Retina (tissue), 1 donor: ENCODE results near the gene CTBP2.

Experiments used
- DNase-seq: peaks from one replicate; pipeline ENCODE4 v3.0.0-alpha.2; 2016

CTBP2 gene

DNA sequence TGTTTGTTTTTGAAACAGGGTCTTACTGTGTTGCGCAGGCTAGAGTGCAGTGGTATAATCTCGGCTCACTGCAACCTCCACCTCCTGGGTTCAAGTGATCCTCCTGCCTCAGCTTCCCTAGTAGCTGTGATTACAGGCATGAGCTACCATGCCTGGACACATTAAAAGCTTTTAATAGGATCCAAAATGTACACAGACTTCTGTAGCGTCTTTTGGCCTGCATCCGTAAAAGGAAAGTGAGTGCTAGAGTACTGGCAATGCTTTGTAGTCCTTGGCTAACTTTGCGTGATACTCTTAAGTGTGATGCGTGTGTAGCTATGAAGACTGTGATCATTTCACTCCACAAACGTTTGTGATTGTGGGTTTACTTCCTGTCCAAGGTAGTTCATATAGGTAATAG, 205.1 kb downstream of the CTBP2 start:
- DNase-seq = no peak

DNA sequence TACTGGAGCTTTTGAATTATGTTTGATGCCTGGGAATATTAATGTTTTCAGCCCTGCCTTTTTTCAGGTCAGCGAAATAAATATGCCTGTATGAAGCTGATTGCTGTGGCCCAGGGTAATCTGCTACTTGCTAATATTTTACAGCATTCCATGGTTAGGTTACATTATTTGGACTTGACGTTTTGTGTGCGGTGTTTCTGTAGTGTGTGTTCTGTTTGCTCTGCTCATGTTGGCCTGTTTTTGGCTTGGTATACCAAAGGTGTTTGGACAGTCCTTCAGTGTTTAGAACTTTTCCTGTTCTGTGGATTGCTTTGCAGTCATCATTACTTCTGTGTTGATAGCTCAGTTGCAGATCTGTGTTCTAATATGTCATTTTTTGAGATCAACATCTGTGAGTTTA, 206.9 kb downstream of the CTBP2 start:
- DNase-seq = no peak

DNA sequence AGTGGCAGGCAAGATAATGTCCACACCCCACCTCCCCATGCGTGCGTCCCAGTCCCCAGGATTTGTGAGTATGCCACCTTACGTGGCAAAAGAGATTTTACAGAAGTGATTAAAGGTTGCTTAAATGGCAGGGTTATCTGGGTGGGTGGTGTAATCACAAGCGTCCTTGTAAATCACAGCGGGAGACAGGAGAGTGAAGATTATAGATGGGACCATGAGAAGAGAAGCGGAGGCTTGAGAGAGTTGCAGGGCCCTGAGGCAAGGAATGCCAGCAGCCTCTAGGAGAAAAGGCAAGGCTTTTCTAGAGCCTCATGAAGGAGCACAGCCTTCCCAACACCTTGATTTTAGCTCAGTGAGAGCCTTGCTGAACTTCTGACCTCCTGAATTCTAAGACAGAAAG, 208.2 kb downstream of the CTBP2 start:
- no peak for DNase-seq

DNA sequence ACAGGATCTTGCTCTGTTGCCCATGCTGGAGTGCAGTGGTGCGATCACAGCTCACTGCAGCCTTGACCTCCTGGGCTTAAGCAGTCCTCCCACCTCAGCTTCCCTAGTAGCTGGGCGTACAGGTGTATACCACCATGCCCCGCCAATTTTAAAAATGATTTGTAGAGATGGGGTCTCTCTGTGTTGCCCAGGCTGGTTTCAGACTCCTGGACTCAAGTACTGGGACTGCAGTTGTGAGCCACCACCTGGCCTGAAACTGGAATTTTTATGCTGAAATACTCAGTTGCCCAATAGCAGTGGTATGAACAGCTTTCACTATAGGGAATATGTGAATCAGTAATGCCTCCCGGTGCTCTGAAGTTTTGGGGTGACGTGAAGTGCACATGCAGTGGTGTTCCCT, 210.8 kb downstream of the CTBP2 start:
- no peak for DNase-seq

DNA sequence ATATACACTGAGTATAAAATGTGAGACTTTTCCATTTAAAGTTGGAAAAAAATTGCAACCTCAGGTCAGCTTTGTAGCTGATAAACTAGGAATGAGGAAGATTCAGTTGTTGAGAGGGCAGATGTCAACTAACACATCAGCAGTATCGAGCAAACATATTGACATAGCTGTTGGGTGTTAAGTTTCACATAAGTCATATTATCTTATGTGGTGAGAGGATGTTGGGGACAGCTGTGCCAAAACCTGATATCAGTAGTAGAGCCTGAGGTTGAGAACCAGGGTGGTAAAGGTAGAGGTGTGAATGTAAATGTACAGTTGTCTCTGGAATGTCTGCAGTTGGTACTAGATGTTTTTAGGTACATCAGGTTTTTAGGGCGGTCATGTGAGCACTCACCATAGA, 213.4 kb downstream of the CTBP2 start:
- no peak for DNase-seq

DNA sequence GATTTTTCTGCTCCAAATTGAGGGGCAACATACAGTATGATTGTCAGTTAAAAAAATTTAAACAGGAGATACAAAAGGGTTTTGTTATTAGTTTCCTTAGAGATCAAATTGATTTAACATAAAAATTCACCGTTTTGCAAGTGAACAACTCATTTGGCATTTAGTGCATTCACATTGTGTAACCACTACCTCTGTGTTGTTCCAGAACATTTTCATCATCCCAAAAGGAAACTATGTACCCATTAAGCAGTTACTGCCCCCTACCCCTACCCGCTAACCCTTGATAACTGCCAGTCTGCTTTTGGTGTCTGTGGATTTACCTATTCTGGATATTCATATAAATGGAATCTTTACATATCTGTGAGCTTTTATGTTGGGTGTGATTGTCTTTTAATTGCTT, 215.4 kb downstream of the CTBP2 start:
- no peak for DNase-seq

DNA sequence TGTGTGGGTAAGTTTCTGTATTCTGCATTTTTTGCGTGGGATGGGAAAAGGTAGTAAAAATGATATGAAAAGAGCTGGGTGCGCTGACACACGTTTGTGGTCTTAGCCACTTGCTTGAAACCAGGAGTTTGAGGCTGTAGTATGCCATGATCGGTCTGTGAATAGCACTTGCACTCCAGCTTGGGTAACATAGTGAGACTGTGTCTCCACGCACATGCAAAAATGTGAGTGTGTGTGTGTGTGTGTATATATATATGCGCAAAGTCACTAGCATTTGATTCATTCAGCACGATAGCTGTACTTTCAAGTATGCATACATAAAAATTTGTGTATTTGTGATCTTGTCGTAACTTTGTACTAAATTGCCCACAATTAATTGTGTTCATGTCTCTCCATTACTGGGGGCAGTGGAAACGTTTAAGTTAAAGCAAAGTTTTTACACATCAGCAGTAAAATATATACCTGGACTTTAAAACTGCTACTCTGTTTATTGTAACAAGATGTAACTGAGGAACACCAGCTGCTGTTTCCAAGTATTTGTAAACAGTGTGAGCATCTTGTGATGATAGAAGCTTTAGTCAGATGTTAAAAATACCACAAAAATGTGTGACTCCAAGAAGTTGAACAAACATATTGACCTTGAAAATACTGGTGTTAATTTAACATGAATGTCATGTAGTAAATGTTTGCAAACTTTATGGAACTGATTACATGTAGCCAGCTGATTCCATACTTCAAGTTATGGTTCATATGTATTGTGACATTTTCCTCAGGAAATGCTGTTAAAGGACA, 216.9 kb downstream of the CTBP2 start:
- no peak for DNase-seq

DNA sequence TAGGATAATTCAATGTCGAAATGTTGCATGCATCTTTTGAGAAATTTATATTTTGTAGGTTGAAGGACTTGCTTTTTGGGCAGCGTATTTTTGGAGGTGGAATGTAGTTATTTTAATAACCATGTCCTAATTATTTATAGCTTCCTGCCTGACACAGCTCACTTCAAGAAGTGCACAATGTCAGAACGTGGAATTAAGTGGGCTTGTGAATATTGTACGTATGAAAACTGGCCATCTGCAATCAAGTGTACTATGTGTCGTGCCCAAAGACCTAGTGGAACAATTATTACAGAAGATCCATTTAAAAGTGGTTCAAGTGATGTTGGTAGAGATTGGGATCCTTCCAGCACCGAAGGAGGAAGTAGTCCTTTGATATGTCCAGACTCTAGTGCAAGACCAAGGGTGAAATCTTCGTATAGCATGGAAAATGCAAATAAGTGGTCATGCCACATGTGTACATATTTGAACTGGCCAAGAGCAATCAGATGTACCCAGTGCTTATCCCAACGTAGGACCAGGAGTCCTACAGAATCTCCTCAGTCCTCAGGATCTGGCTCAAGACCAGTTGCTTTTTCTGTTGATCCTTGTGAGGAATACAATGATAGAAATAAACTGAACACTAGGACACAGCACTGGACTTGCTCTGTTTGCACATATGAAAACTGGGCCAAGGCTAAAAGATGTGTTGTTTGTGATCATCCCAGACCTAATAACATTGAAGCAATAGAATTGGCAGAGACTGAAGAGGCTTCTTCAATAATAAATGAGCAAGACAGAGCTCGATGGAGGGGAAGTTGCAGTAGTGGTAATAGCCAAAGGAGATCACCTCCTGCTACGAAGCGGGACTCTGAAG, 217.8 kb downstream of the CTBP2 start:
- DNase-seq = peak; percentile 25

DNA sequence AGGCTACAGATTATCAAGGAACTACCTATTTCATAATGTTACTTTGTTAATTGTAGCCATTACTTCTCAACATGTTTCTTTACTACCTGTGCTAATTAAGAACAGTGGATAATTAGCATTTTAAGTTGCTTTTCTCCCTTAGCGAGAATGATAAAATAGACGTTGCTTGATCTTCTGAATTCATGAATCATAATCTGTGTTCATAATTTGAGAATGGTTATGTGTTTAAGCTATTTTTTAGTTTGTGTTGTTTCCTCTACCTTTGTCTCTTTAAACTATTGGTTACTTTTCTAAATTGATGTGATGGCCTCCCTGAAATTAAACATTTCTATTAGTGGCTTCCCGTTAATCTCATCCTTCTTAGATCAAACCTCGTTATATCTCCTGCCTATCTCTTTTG, 218.5 kb downstream of the CTBP2 start, which contains the start of gene ZRANB1:
Gene ZRANB1, plus strand, starts transcription at position 301 of the 400 bp plus-strand sequence. CDS start 371 bp downstream, outside the sequence.
- no peak for DNase-seq

DNA sequence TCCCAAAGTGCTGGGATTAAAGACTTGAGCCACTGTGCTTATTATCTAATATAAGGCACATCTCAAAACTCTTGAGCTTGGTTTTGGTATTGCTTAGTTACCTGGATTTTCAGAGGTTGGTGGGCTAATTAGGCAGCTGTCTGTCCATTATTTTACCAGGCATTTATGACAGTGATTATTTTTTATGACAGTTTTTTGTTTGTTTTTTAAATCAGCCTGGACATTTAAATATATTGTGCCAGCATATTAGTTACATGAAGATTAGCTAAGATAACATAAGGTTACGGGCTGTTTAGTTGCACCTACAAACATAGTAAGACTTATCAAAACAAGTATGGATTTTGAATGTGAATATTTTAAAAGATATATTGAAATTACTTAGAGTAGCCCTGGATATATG, 221.1 kb downstream of the CTBP2 start:
- no peak for DNase-seq

DNA sequence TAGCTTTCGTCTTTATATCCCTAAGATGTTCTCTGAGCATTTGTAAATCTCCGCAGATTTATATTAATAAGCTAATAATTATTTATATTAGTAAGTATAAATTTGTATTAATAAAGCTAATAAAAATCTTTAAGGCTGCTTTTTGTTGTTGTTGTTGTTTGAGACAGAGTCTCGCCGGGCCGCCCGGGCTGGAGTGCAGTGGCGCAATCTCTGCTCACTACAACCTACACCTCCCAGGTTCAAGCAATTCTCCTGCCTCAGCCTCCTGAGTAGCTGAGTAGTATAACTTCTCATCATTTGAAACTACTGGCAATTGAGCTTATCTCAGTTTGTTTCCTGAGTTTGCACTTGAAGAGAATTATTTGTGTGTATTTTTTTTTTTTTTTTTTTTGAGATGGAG, 223.6 kb downstream of the CTBP2 start:
- DNase-seq = no peak

DNA sequence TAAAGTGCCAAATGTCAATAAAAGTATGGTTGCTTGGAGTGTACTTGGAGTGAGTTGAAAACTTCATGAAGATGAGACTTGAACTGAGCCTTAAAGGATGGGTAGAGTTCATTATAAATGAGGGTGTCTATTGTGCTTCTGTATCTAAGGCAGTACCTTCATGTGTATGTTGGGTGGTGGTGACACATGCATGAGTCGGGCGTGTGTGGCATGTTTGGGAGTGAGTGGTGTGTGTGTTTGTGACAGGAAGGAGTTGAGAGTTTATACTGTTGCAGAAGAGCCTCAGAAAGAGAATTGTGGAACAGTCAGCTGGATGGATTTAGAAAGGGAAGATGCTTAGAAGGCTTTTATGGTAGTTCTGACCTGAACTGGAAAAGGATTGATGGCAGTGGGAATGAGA, 224.4 kb downstream of the CTBP2 start:
- no peak for DNase-seq
